GM12878 (cell line): ENCODE results near the gene NOP56. TPM values are rescaled to one million over a fixed set of nuclear protein-coding genes. Genes with fewer than 3 reads are reported as not detected.

ENCODE experiments used
- ATAC-seq: fragments of 200-7000 bp; cut with Tn5 transposase; 3 replicates; pipeline ENCODE4 v1.9.1; 2020; ENCODE audit warnings: mild to moderate bottlenecking, moderate library complexity
- BruUV-seq: library from RNA; stranded (reverse); fragments of 400-500 nt; replicated peaks from 2 replicates; lab custom pipeline; 2021; lab: Mats Ljungman, UMichigan
- CTCF ChIA-PET: fragments of 300-600 bp; sonication (Branson Sonifier 250); formaldehyde crosslinking; extraction: SDS; loops from one replicate; lab custom pipeline; 2021; ENCODE audit warnings: inconsistent platforms; lab: Yijun Ruan, JAX
- POLR2A ChIA-PET: fragments of 350-600 bp; formaldehyde crosslinking; extraction: SDS; loops from one replicate; lab custom pipeline; 2021; ENCODE audit warnings: inconsistent platforms; lab: Charles Lee
- RAD21 ChIA-PET: fragments of 300-600 bp; sonication (Branson Sonifier 250); formaldehyde crosslinking; loops from one replicate; lab custom pipeline; 2023; ENCODE audit warnings: antibody characterized with exemption; ENCODE audit not compliant: unreplicated experiment; lab: Charles Lee
- SMC1A ChIA-PET: fragments of 300-600 bp; sonication (Branson Sonifier 250); formaldehyde crosslinking; loops from one replicate; lab custom pipeline; 2023; ENCODE audit not compliant: unreplicated experiment, uncharacterized antibody; lab: Charles Lee
- DNase-seq: peaks from one replicate; pipeline ENCODE4 v3.0.0-alpha.2; 2011; ENCODE audit warnings: low read depth, low spot score
- FAIRE-seq: peaks from 3 replicates; lab custom pipeline; 2011; peaks lifted over from hg19 to GRCh38; lab: Jason Lieb, UNC
- H2AFZ ChIP-seq: 2 replicates; pipeline ENCODE4 v1.6.0; 2011; ENCODE audit warnings: low read depth, low read length, control low read depth; ENCODE audit not compliant: control insufficient read depth
- H3K27ac ChIP-seq: 2 replicates; pipeline ENCODE4 v1.5.1; 2011; ENCODE audit warnings: control low read depth; ENCODE audit not compliant: control insufficient read depth, insufficient read depth
- H3K27me3 ChIP-seq, 2 experiments: replicated peaks in 1 of 2; 2 replicates each; pipeline versions ENCODE4 v1.6.0 to v1.6.1; 2011; ENCODE audit warnings: low read length in 1 of 2; ENCODE audit not compliant: control insufficient read depth in 2 of 2, insufficient read depth in 2 of 2
- H3K36me3 ChIP-seq, 2 experiments: 2 replicates each; pipeline ENCODE4 v1.5.1; 2011; ENCODE audit warnings: low read length in 1 of 2; ENCODE audit not compliant: control insufficient read depth in 2 of 2, insufficient read depth in 2 of 2
- H3K4me1 ChIP-seq: 2 replicates; pipeline ENCODE4 v1.6.1; 2011; ENCODE audit warnings: mild to moderate bottlenecking, low read length, moderate library complexity, mixed read lengths; ENCODE audit not compliant: control insufficient read depth, insufficient read depth
- H3K4me2 ChIP-seq: 2 replicates; pipeline ENCODE4 v1.6.0; 2011; ENCODE audit warnings: control low read depth; ENCODE audit not compliant: control insufficient read depth, insufficient read depth
- H3K4me3 ChIP-seq: fragments of 200-600 bp; sonication (generic); 2 replicates; pipeline ENCODE4 v1.5.1; 2016
- H3K79me2 ChIP-seq: 2 replicates; pipeline ENCODE4 v1.6.0; 2011; ENCODE audit warnings: low read length; ENCODE audit not compliant: control insufficient read depth, insufficient read depth
- H3K9ac ChIP-seq: 2 replicates; pipeline ENCODE4 v1.8.0; 2011; ENCODE audit warnings: low read length, control low read depth, mixed read lengths; ENCODE audit not compliant: control insufficient read depth, insufficient read depth
- H3K9me3 ChIP-seq: replicated peaks from 3 replicates; pipeline ENCODE4 v1.5.1; 2011; ENCODE audit warnings: mild to moderate bottlenecking, low read length; ENCODE audit not compliant: control insufficient read depth, insufficient read depth
- H4K20me1 ChIP-seq: 2 replicates; pipeline ENCODE4 v1.6.0; 2011; ENCODE audit not compliant: control insufficient read depth, insufficient read depth
- ATF7 ChIP-seq: fragments of 450-650 bp; IDR thresholded peaks from 2 replicates; pipeline ENCODE4 v1.6.1; 2016; ENCODE audit warnings: low read depth, mild to moderate bottlenecking
- BRCA1 ChIP-seq: IDR thresholded peaks from 2 replicates; pipeline ENCODE4 v1.6.1; 2011; ENCODE audit warnings: low read depth, low read length, improper control_type of control experiment
- CBFB ChIP-seq: IDR thresholded peaks from 2 replicates; pipeline ENCODE4 v1.6.1; 2016; ENCODE audit warnings: antibody characterized with exemption, low read depth
- CREM ChIP-seq: IDR thresholded peaks from 2 replicates; pipeline ENCODE4 v1.6.1; 2014; ENCODE audit warnings: antibody characterized with exemption, low read depth
- E2F4 ChIP-seq: IDR thresholded peaks from 2 replicates; pipeline ENCODE4 v1.6.1; 2012; ENCODE audit warnings: low read depth, low read length, improper control_type of control experiment
- KAT2A ChIP-seq: conservative IDR thresholded peaks from 2 replicates; pipeline ENCODE4 v1.6.1; 2011; ENCODE audit warnings: low read depth, low read length; ENCODE audit not compliant: control insufficient read depth
- NKRF ChIP-seq: fragments of 450-650 bp; conservative IDR thresholded peaks from 2 replicates; pipeline ENCODE4 v1.6.1; 2017; ENCODE audit warnings: mild to moderate bottlenecking, moderate library complexity
- PML ChIP-seq: IDR thresholded peaks from 2 replicates; pipeline ENCODE4 v1.6.1; 2012; ENCODE audit warnings: low read length, inconsistent platforms
- POLR2A ChIP-seq: IDR thresholded peaks from 2 replicates; pipeline ENCODE4 v1.6.1; 2011; ENCODE audit warnings: low read depth, mild to moderate bottlenecking, low read length
- SIX5 ChIP-seq: IDR thresholded peaks from 2 replicates; pipeline ENCODE4 v1.6.1; 2011; ENCODE audit warnings: mild to moderate bottlenecking, low read depth, low read length, moderate library complexity; ENCODE audit not compliant: severe bottlenecking
- SPI1 ChIP-seq: IDR thresholded peaks from 2 replicates; pipeline ENCODE4 v1.6.1; 2011; ENCODE audit warnings: low read depth, mild to moderate bottlenecking, low read length, moderate library complexity, borderline replicate concordance; ENCODE audit not compliant: insufficient read depth
- SUPT20H ChIP-seq: IDR thresholded peaks from 2 replicates; pipeline ENCODE4 v1.6.1; 2011; ENCODE audit warnings: low read depth, mild to moderate bottlenecking, low read length, moderate library complexity, borderline replicate concordance; ENCODE audit not compliant: control insufficient read depth
- TAF1 ChIP-seq: IDR thresholded peaks from 2 replicates; pipeline ENCODE4 v1.6.1; 2011; ENCODE audit warnings: mild to moderate bottlenecking, low read depth, low read length, borderline replicate concordance
- TCF3 ChIP-seq: IDR thresholded peaks from 2 replicates; pipeline ENCODE4 v1.6.1; 2012; ENCODE audit warnings: low read depth, mild to moderate bottlenecking, low read length, borderline replicate concordance; ENCODE audit not compliant: insufficient read depth
- YBX1 ChIP-seq: fragments of 450-650 bp; IDR thresholded peaks from 2 replicates; pipeline ENCODE4 v1.6.1; 2016; ENCODE audit warnings: antibody characterized with exemption
- WGBS: methylation state at CpG from one replicate; pipeline ENCODE4 v1.1.6; 2016; ENCODE audit warnings: low lambda C conversion rate; ENCODE audit not compliant: insufficient replicate concordance, insufficient coverage; ENCODE audit errors: missing lambda C conversion rate; 5-methylcytosine and 5-hydroxymethylcytosine counted together
- in situ Hi-C: fragments of 300-500 bp; cut with MboI; formaldehyde crosslinking; loops from 9 replicates; pipeline ENCODE4 v1.14.3; 2018; ENCODE audit warnings: mixed read lengths
- intact Hi-C: fragments of 100-400 bp; cut with micrococcal nuclease; formaldehyde crosslinking; loops from one replicate; pipeline ENCODE4 v1.14.2; 2022; ENCODE audit not compliant: unreplicated experiment
- polyA plus RNA-seq, 11 experiments: library from polyadenylated mRNA; depleted of rRNA in 4 of 11; unstranded in 6 of 11; stranded (reverse) in 5 of 11; fragments of >200 nt; fragmentation: Nextera tagmentation in 4 of 11; fragmentation: Illumina TruSeq in 1 of 11; extraction: Ambion mirVana in 4 of 11; extraction: Trizol in 1 of 11; gene quantifications; 1 replicate in 1 of 11; 2 replicates in 10 of 11; pipeline versions ENCODE4 v1.2.1 to v1.2.3, GENCODE V29; 2011 to 2016; ENCODE audit warnings: inconsistent platforms in 2 of 11, missing spikeins in 2 of 11, low read depth in 1 of 11
- total RNA-seq, 4 experiments: library from RNA; depleted of rRNA in 3 of 4; stranded (reverse); fragments of >200 nt in 3 of 4; fragmentation: Illumina TruSeq in 1 of 4; extraction: Trizol in 1 of 4; gene quantifications; 2 replicates each; pipeline versions ENCODE4 v1.2.1 to v1.2.3, GENCODE V29; 2013 to 2021

Gene NOP56
- total and polyA plus RNA-seq, 10 of the 15 experiments (the other 5 are each of a cell fraction or from before 2014, with no cell fraction given): 254 to 550 (median 464) TPM

GRCh38 chr20:2694519-2694918 is 42.1 kb downstream of the NOP56 start:
- CTCF ChIA-PET: interaction anchor here (0.5 kb wide), 1 partner anchor 22 kb away, joined by 3 read pairs; no protein-coding TSS in a partner anchor
- RAD21 ChIA-PET: no interaction called here
- Histone ChIP-seq H2AFZ (no peak overlapping the region), H3K79me2 (no peaks in the 10 kb centered on the region), H3K4me1 (no peaks in the 10 kb centered on the region), H3K4me2 (no peak overlapping the region), H3K4me3 (no peak overlapping the region), H3K36me3 (no peaks in the 10 kb centered on the region), H3K27ac (no peak overlapping the region), H3K27me3 (peaks cover 10 to 26% of the 10 kb centered on the region in 2 experiments), H3K9me3 (no peaks in the 10 kb centered on the region), H3K9ac (no peak overlapping the region), H4K20me1 (no peaks in the 10 kb centered on the region)
- in situ Hi-C loops (no loop called here), intact Hi-C loops (no loop called here)
- SMC1A ChIA-PET: interaction anchor here (0.6 kb wide), 1 partner anchor 47 kb away, joined by 3 read pairs; no protein-coding TSS in a partner anchor
- no peak for DNase-seq
- BruUV-seq: no TSS peak
- ATAC-seq: no peak
- TF ChIP-seq SUPT20H (no peak), TAF1 (no peak), ATF7 (no peak), PML (no peak)
- POLR2A ChIA-PET: no interaction called here
- no peak for FAIRE-seq
- 47% methylated on average over 13 of the region's 13 CpGs for WGBS

GRCh38 chr20:2695206-2695983 is 43.0 kb downstream of the NOP56 start:
- Histone ChIP-seq H2AFZ (no peak overlapping the region), H3K79me2 (no peaks in the 10 kb centered on the region), H3K27ac (no peak overlapping the region), H3K27me3 (peaks cover 10 to 26% of the 10 kb centered on the region in 2 experiments), H4K20me1 (no peaks in the 10 kb centered on the region), H3K4me2 (no peak overlapping the region), H3K4me1 (no peaks in the 10 kb centered on the region), H3K36me3 (no peaks in the 10 kb centered on the region), H3K9ac (no peak overlapping the region), H3K4me3 (no peak overlapping the region), H3K9me3 (no peaks in the 10 kb centered on the region)
- SMC1A ChIA-PET: interaction anchor here (0.6 kb wide), 1 partner anchor 46 kb away, joined by 3 read pairs; no protein-coding TSS in a partner anchor
- in situ Hi-C loops (no loop called here), intact Hi-C loops (no loop called here)
- 37% methylated on average over 13 of the region's 13 CpGs for WGBS
- CTCF ChIA-PET: no interaction called here
- BruUV-seq: no TSS peak
- DNase-seq (no peak), FAIRE-seq (no peak), ATAC-seq (no peak)
- RAD21 ChIA-PET: no interaction called here
- POLR2A ChIA-PET: no interaction called here
- TF ChIP-seq CREM: no peak
- TF ChIP-seq BRCA1: no peak
- no peak for TF ChIP-seq E2F4
- no peak for TF ChIP-seq KAT2A
- no peak for TF ChIP-seq SPI1
- no peak for TF ChIP-seq CBFB
- no peak for TF ChIP-seq POLR2A
- no peak for TF ChIP-seq TCF3
- no peak for TF ChIP-seq NKRF
- TF ChIP-seq ATF7: no peak
- no peak for TF ChIP-seq SIX5
- no peak for TF ChIP-seq YBX1
